Spinal cord (tissue), 10 donors: ENCODE data around the gene CD109. TPM values are rescaled to one million over a fixed set of nuclear protein-coding genes. Genes with fewer than 3 reads are reported as not detected.
"Not testable (repeated sequence)": the region's sequence is repeated elsewhere in the genome, so short reads cannot be mapped to it uniquely, and the experiment has no call there.

ENCODE experiments used
- DNase-seq, 6 donors: peaks; one replicate each; pipeline versions ENCODE4 v3.0.0 to v3.0.0-alpha.2; 2013 to 2015; ENCODE audit warnings: low spot score in 6 of 6, low read depth in 4 of 6
- H3K27ac ChIP-seq: one replicate; pipeline ENCODE4 v1.5.1; 2013; ENCODE audit warnings: low read depth, low read length, control low read depth
- H3K27me3 ChIP-seq: one replicate; pipeline ENCODE4 v1.6.1; 2013; ENCODE audit warnings: low read length; ENCODE audit not compliant: control insufficient read depth, insufficient read depth
- H3K36me3 ChIP-seq: one replicate; pipeline ENCODE4 v1.6.1; 2013; ENCODE audit warnings: low read length; ENCODE audit not compliant: control insufficient read depth, insufficient read depth
- H3K4me1 ChIP-seq: one replicate; pipeline ENCODE4 v1.6.1; 2013; ENCODE audit warnings: low read length; ENCODE audit not compliant: control insufficient read depth, insufficient read depth
- H3K4me3 ChIP-seq: one replicate; pipeline ENCODE4 v1.5.1; 2013; ENCODE audit warnings: low read depth, low read length, control low read depth
- H3K9me3 ChIP-seq: one replicate; pipeline ENCODE4 v1.6.1; 2013; ENCODE audit warnings: low read length; ENCODE audit not compliant: control insufficient read depth, insufficient read depth
- WGBS: methylation state at CpG from one replicate; pipeline ENCODE4 v1.1.5; 2013; ENCODE audit warnings: missing lambda C conversion rate; ENCODE audit not compliant: insufficient coverage; 5-methylcytosine and 5-hydroxymethylcytosine counted together
- polyA plus RNA-seq, 2 donors: library from polyadenylated mRNA; unstranded; fragments of 120-200 nt; gene quantifications; one replicate each; pipeline ENCODE4 v1.2.1, GENCODE V29; 2013; ENCODE audit not compliant: insufficient read length in 2 of 2
- total RNA-seq, 2 donors: library from RNA; depleted of rRNA in 1 of 2; stranded (reverse); fragments of 120-200 nt in 1 of 2; fragments of >200 nt in 1 of 2; gene quantifications; one replicate each; pipeline versions ENCODE4 v1.2.3 to v1.2.4, GENCODE V29; 2013 to 2014
- donor health status: healthy.

The CD109 gene
- total and polyA plus RNA-seq, 4 donors, result 4.1 to 14.7 (median 8.9) TPM

- WGBS, result no CpG with 5 or more reads among the region's 2 CpGs
- no peak for DNase-seq
- Histone ChIP-seq H3K36me3 (no peaks in the 10 kb centered on the region), H3K4me3 (no peak overlapping the region), H3K27ac (no peak overlapping the region), H3K27me3 (no peaks in the 10 kb centered on the region), H3K4me1 (no peaks in the 10 kb centered on the region), H3K9me3 (no peaks in the 10 kb centered on the region)
Measured at GRCh38 chr6:73664701-73665100, 31.3 kb upstream of the CD109 start.

- Histone ChIP-seq H3K27me3 (no peaks in the 10 kb centered on the region), H3K27ac (no peak overlapping the region), H3K36me3 (no peaks in the 10 kb centered on the region), H3K9me3 (no peaks in the 10 kb centered on the region), H3K4me1 (no peaks in the 10 kb centered on the region), H3K4me3 (no peak overlapping the region)
- 67% methylated on average over 1 of the region's 3 CpGs for WGBS
- DNase-seq, result no peak
Measured at GRCh38 chr6:73665686-73666319, 30.2 kb upstream of the CD109 start.

DNA sequence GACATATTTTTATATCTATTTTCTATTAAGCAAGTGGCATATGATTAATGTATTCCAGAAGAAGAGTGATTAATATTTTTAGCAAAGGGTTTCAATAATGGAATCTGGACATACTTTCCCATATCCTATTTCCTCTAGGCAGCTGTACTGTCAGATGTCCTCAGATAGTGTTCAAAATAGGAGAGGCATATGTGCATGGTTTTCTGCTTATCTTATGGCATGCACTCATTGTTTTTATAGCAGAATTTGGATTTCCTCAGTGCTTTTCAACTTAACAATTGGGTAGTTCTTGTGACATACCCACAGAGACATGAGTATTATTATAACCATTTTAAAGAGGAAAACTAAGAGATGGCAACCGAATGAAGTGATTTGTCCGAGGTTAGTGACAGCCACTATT lies 29.6 kb upstream of the CD109 start:
- Histone ChIP-seq H3K36me3 (no peaks in the 10 kb centered on the region), H3K9me3 (no peaks in the 10 kb centered on the region), H3K27ac (no peak overlapping the region), H3K4me3 (no peak overlapping the region), H3K27me3 (no peaks in the 10 kb centered on the region), H3K4me1 (no peaks in the 10 kb centered on the region)
- no peak for DNase-seq
- no CpG with 5 or more reads among the region's 2 CpGs for WGBS

DNA sequence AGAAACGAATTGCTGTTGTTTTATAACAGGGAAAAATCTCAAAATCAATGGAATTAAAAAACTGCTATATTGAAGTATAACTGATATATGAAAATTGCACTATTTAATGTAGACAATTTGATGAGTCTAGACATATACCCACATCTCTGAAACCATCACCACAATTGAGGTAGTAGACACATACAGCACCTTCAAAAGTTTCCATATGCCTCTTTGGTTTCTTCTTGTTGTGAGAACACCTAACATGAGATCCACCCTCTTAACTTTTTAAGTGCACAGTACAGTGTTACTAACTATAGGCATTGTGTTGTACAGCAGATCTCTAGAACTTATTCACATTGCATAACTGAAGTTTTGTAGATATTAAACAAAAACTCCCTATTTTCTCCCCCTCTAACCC lies 28.2 kb upstream of the CD109 start:
- H3K9me3 ChIP-seq, result no peaks in the 10 kb centered on the region
- no peaks in the 10 kb centered on the region for H3K27me3 ChIP-seq
- no peaks in the 10 kb centered on the region for H3K36me3 ChIP-seq
- WGBS, result no CpG with 5 or more reads among the region's 1 CpG
- DNase-seq, result no peak
- H3K27ac ChIP-seq, result no peak overlapping the region
- H3K4me3 ChIP-seq, result no peak overlapping the region
- H3K4me1 ChIP-seq, result no peaks in the 10 kb centered on the region

- Histone ChIP-seq H3K36me3 (no peaks in the 10 kb centered on the region), H3K4me1 (no peaks in the 10 kb centered on the region), H3K9me3 (no peaks in the 10 kb centered on the region), H3K27me3 (no peaks in the 10 kb centered on the region), H3K27ac (no peak overlapping the region), H3K4me3 (no peak overlapping the region)
- WGBS, result no CpG with 5 or more reads among the region's 1 CpG
- DNase-seq, result no peak
Measured at GRCh38 chr6:73669005-73669404, 27.0 kb upstream of the CD109 start.

DNA sequence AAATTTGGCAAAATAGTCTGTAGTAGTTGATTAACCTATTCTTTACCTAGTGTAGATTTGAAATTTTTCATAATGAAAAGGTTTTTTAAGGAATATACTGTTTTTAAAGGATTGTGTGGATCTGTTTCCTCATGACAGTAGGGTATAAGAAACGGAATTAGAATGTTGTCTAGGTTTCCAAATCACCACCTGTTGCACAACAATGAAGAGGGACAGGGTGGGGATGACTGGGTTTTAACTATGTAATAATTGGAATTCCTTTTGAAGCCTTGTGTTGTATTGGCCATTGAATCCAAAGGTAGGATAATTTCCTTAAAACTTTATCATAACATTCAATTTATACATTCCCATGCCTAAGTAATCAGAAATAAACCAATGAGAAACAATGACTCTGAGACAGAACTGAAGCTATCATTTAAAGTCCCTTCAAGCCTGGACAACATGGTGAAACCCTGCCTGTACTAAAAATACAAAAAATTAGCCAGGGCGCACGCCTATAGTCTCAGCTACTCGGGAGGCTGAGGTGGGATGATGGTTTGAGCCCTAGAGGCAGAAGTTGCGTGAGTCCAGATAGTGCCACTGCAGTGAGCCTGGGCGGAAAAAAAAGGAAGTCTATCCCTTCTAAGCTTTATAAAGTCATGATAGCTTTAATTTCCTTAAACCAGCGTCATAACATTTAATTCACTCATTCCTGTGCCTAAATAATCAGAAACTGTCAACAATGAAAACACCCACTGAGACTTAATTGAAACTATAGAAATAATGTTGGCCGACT lies 23.9 kb upstream of the CD109 start:
- Histone ChIP-seq H3K9me3 (no peaks in the 10 kb centered on the region), H3K27ac (no peak overlapping the region), H3K36me3 (no peaks in the 10 kb centered on the region), H3K4me1 (no peaks in the 10 kb centered on the region), H3K27me3 (no peaks in the 10 kb centered on the region), H3K4me3 (no peak overlapping the region)
- no CpG with 5 or more reads among the region's 8 CpGs for WGBS
- DNase-seq, result no peak

- Histone ChIP-seq H3K4me3 (no peak overlapping the region), H3K27me3 (no peaks in the 10 kb centered on the region), H3K27ac (no peak overlapping the region), H3K36me3 (no peaks in the 10 kb centered on the region), H3K9me3 (no peaks in the 10 kb centered on the region), H3K4me1 (no peaks in the 10 kb centered on the region)
- no CpG with 5 or more reads among the region's 4 CpGs for WGBS
- peak in 4 of 6 donors; percentile 15 to 82 (median 61) for DNase-seq
Measured at GRCh38 chr6:73675466-73676098, 20.4 kb upstream of the CD109 start.

- Histone ChIP-seq H3K27ac (no peak overlapping the region), H3K27me3 (no peaks in the 10 kb centered on the region), H3K4me1 (no peaks in the 10 kb centered on the region), H3K4me3 (no peak overlapping the region), H3K9me3 (peaks cover 2% of the 10 kb centered on the region), H3K36me3 (no peaks in the 10 kb centered on the region)
- no peak for DNase-seq
- 89% methylated on average over 1 of the region's 3 CpGs for WGBS
Measured at GRCh38 chr6:73679009-73679408, 17.0 kb upstream of the CD109 start.

- H3K4me3 ChIP-seq, H3K9me3 ChIP-seq, H3K4me1 ChIP-seq, DNase-seq, H3K27ac ChIP-seq, H3K27me3 ChIP-seq, H3K36me3 ChIP-seq: not testable (repeated sequence)
- 100% methylated on average over 2 of the region's 5 CpGs for WGBS
Measured at GRCh38 chr6:73679846-73680245, 16.2 kb upstream of the CD109 start.
